HFFc6 (cell line): Measurements from ENCODE around the gene METTL8. TPM values are rescaled to one million over a fixed set of nuclear protein-coding genes. Genes with fewer than 3 reads are reported as not detected.

Experiments
- DNase-seq: peaks from one replicate; pipeline ENCODE4 v3.0.0-alpha.2; 2018
- H3K27ac Mint-ChIP-seq: 2 replicates; pipeline ENCODE4 v1.8.0; 2020; ENCODE audit warnings: mild to moderate bottlenecking, mixed read lengths
- H3K27me3 Mint-ChIP-seq: 2 replicates; pipeline ENCODE4 v1.8.0; 2021; ENCODE audit warnings: mild to moderate bottlenecking, moderate library complexity, mixed read lengths; ENCODE audit not compliant: insufficient read depth
- H3K36me3 Mint-ChIP-seq: 2 replicates; pipeline ENCODE4 v1.8.0; 2021; ENCODE audit warnings: low read depth, mixed read lengths
- H3K4me1 Mint-ChIP-seq: 2 replicates; pipeline ENCODE4 v1.8.0; 2020; ENCODE audit warnings: low read depth, mixed read lengths
- H3K4me3 Mint-ChIP-seq: 2 replicates; pipeline ENCODE4 v1.8.0; 2020; ENCODE audit warnings: mild to moderate bottlenecking, moderate library complexity, mixed read lengths
- H3K9me3 Mint-ChIP-seq: 2 replicates; pipeline ENCODE4 v1.8.0; 2020; ENCODE audit warnings: mild to moderate bottlenecking, mixed read lengths
- total RNA-seq, 6 experiments: library from RNA; stranded (reverse); fragmentation: NEBNext Ultra II Directional; extraction: Animal tissue kit (Norgen Biotek cat#: 25700); gene quantifications; 2 replicates in 1 of 6; 3 replicates in 5 of 6; pipeline ENCODE4 v1.2.3, GENCODE V29; 2021
- TF ChIP-seq, protein P1 (sequence below): fragments of 200-600 bp; sonication (generic); IDR thresholded peaks from 2 replicates; pipeline ENCODE4 v1.5.0; 2021; ENCODE audit warnings: antibody characterized with exemption, mild to moderate bottlenecking

Gene METTL8
- total RNA-seq, 6 experiments from 2014 or later = 17.7 to 26.2 (median 22.3) TPM

- peaks cover 26% of the 10 kb centered on the region for H3K4me1 Mint-ChIP-seq
- H3K27me3 Mint-ChIP-seq = peaks cover 3% of the 10 kb centered on the region; the same call in 1 of the 2 replicates
- no peak overlapping the region for H3K4me3 Mint-ChIP-seq
- peak overlapping the region; percentile 74 for H3K27ac Mint-ChIP-seq
- no peaks in the 10 kb centered on the region; the same call in 1 of the 2 replicates for H3K36me3 Mint-ChIP-seq
- H3K9me3 Mint-ChIP-seq = no peaks in the 10 kb centered on the region
- TF ChIP-seq, protein P1, sequence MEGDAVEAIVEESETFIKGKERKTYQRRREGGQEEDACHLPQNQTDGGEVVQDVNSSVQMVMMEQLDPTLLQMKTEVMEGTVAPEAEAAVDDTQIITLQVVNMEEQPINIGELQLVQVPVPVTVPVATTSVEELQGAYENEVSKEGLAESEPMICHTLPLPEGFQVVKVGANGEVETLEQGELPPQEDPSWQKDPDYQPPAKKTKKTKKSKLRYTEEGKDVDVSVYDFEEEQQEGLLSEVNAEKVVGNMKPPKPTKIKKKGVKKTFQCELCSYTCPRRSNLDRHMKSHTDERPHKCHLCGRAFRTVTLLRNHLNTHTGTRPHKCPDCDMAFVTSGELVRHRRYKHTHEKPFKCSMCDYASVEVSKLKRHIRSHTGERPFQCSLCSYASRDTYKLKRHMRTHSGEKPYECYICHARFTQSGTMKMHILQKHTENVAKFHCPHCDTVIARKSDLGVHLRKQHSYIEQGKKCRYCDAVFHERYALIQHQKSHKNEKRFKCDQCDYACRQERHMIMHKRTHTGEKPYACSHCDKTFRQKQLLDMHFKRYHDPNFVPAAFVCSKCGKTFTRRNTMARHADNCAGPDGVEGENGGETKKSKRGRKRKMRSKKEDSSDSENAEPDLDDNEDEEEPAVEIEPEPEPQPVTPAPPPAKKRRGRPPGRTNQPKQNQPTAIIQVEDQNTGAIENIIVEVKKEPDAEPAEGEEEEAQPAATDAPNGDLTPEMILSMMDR = no peak
- no peak for DNase-seq
Observed at GRCh38 chr2:171348056-171348455, 85.7 kb downstream of the METTL8 start.

DNA sequence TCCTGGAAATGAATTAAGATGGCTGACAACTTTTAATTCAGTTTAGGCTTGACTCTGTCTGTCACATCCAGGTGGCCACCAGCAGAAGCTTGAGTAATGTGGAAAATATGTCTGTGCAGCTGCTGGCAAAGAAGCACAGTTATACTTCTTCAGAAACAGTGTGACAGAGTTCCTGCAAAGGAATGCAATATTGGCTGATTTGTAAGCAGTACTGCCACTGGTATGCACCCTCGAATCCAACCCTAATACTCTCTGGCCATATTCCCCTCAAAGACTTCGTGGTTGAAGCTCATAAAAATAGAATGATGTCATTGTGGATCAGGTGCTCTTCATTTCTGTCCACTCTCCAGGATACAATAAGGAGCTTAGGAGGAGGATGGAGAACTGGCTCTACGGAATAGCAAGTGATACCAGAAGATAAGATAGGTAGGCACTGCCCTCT, 86.2 kb downstream of the METTL8 start:
- Mint-ChIP-seq H3K9me3 (no peaks in the 10 kb centered on the region), H3K4me3 (no peak overlapping the region), H3K36me3 (no peaks in the 10 kb centered on the region; the same call in 1 of the 2 replicates), H3K27me3 (peaks cover 3% of the 10 kb centered on the region; the same call in 1 of the 2 replicates), H3K27ac (peak overlapping the region; percentile 74), H3K4me1 (peaks cover 26% of the 10 kb centered on the region)
- TF ChIP-seq, protein P1 = no peak
- DNase-seq = peak; percentile 82

DNA sequence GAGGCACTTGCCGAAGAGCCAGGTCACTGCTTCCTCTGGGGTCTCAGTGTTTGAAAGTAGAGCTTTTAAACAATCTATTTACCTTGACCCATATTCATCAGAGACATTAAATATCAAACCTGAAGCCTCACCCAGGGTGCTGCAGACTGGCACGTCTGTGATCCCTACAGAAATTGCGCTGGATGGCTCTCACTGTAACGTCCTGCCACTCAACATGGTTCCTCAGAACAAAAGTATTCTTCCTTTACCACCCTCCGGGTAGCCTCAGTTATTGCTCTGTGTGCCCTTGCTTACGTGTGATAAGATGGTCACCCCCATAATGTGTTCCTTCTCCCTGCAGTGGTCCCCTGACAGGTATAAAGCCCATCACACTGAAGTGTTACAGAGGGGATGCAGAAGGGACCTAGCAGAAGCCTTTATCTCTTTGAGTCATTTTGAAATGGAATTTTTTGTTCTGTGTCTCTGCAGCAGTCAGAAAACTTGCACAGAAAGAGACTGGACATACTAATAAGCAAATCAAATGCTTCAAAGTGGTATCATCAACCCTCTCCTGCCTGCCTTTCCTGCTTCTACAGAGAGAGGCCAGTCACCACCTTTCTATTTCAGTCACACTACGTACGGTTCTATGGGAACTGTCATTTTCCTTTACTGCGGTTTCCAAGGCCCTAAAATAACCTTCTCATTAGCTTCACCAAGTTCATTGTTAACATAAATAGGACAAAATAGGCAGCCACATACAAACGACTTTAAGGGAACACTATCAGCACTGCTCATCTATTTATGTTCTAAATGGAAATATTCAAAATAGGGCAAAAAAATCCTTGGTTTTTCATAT, 86.8 kb downstream of the METTL8 start:
- Mint-ChIP-seq H3K4me1 (peaks cover 26% of the 10 kb centered on the region), H3K27ac (0 out of 2 replicates have a peak overlapping the region, but pooled peaks have one; percentile 8), H3K27me3 (peaks cover 3% of the 10 kb centered on the region; the same call in 1 of the 2 replicates), H3K9me3 (no peaks in the 10 kb centered on the region), H3K4me3 (no peak overlapping the region), H3K36me3 (no peaks in the 10 kb centered on the region; the same call in 1 of the 2 replicates)
- peak; percentile 7 for DNase-seq
- TF ChIP-seq, protein P1 = no peak

DNA sequence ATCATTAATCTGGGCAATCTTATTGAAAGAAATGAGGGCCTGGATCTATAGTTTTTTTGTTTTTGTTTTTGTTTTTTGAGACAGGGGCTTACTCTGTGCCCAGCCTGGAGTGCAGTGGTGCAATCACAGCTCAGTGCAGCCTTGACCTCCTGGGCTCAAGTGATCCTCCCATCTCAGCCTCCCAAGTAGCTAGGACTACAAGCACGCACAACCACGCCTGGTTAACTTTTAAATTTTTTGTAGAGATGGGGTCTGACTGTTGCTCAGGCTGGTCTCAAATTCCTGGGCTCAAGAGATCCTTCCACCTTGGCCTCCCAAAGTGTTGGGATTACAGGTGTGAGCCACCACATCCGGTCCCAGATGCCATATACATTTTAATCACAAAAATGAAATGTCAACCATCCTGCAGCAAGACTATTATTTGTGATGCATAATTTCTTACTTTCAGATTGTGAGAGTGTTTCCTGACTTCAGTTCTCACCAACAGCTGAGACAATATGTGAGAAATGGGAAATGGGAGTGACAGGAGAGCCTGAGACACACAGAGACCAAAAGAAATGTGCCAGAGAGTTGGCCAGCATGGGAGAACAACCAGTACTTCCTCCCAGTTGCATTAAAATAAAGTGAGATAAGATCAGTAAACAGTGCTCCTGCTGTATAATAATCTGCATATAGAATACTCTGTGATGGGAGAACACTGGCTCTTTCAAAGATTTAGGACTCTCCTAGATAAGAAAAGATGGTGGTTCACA, 87.6 kb downstream of the METTL8 start:
- peaks cover 26% of the 10 kb centered on the region for H3K4me1 Mint-ChIP-seq

DNA sequence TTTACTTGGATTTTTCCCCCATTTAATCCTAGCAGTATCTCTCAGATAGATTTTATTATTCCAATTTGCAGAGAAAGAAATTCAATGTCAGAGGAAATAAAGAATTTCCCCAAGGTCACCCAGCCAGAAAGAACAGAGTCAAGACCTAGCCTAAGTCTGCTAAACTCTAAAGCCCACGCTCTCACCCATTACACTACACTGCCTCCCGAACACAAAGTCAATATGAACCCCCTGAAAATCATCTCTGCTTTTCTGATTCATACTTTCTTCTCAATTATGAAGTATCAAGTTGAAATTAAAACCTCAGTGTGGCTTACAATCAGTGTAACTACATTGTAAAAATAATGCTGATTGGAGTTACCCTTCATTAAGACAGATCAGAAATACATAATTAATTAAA, 89.6 kb downstream of the METTL8 start:
- no peaks in the 10 kb centered on the region for H3K36me3 Mint-ChIP-seq
- no peak overlapping the region for H3K4me3 Mint-ChIP-seq
- H3K9me3 Mint-ChIP-seq = no peaks in the 10 kb centered on the region
- peaks cover 3% of the 10 kb centered on the region; the same call in 1 of the 2 replicates for H3K27me3 Mint-ChIP-seq
- no peak for DNase-seq
- TF ChIP-seq, protein P1 = no peak
- H3K4me1 Mint-ChIP-seq = peaks cover 26% of the 10 kb centered on the region
- no peak overlapping the region for H3K27ac Mint-ChIP-seq

More for the DNA sequence above, 87.6 kb downstream of the METTL8 start:
- TF ChIP-seq, protein P1 = no peak
- Mint-ChIP-seq H3K27me3 (peaks cover 3% of the 10 kb centered on the region; the same call in 1 of the 2 replicates), H3K36me3 (no peaks in the 10 kb centered on the region; the same call in 1 of the 2 replicates), H3K4me3 (no peak overlapping the region), H3K27ac (no peak overlapping the region), H3K9me3 (no peaks in the 10 kb centered on the region)
- DNase-seq = no peak
